ENCODE results near the gene TRIP11.
A peak's percentile ranks its signal among the peaks of the same experiment; 100 is the strongest.
"Not testable (repeated sequence)": the region's sequence is repeated elsewhere in the genome, so short reads cannot be mapped to it uniquely, and the experiment has no call there.

Gene TRIP11

GRCh38 chr14:92039719-92040430 is at the start of gene TRIP11:
TSS of gene TRIP11 (minus strand) at chr14:92040059. CDS start at chr14:92039685, 374 bp downstream.
- H3K4me1 ChIP-seq (ENCODE audit: control insufficient read depth, insufficient read depth, low read length): peaks cover 29% of the 10 kb centered on the region
- peak within 1 kb of the TSS; percentile 98 for H3K9ac ChIP-seq (ENCODE audit: low read length)
- H3K9me3 ChIP-seq (ENCODE audit: control insufficient read depth, low read length): no peaks in the 10 kb centered on the region
- no peaks in the 10 kb centered on the region for H3K36me3 ChIP-seq (ENCODE audit: control insufficient read depth, insufficient read depth, low read length, severe bottlenecking)
- H3K27me3 ChIP-seq (replicated peaks; ENCODE audit: control insufficient read depth, insufficient read depth, low read length): no peaks in the 10 kb centered on the region
- peak; percentile 98 for DNase-seq (ENCODE audit: low read depth)
- H3K4me3 ChIP-seq (ENCODE audit: low read length): peak within 1 kb of the TSS; percentile 95

GRCh38 chr14:92088494-92088893 is 48.6 kb upstream of the TRIP11 start:
- Histone ChIP-seq H3K4me1 (ENCODE audit: control insufficient read depth, insufficient read depth, low read length) (no peaks in the 10 kb centered on the region), H3K36me3 (ENCODE audit: control insufficient read depth, insufficient read depth, low read length, severe bottlenecking) (peaks cover 50% of the 10 kb centered on the region), H3K27me3 (replicated peaks; ENCODE audit: control insufficient read depth, insufficient read depth, low read length) (no peaks in the 10 kb centered on the region), H3K4me3 (ENCODE audit: low read length) (no peak overlapping the region), H3K9ac (ENCODE audit: low read length) (no peak overlapping the region), H3K9me3 (ENCODE audit: control insufficient read depth, low read length) (no peaks in the 10 kb centered on the region)
- no peak for DNase-seq (ENCODE audit: low read depth)

GRCh38 chr14:92074555-92074954 is 34.7 kb upstream of the TRIP11 start:
- H3K9ac ChIP-seq (ENCODE audit: low read length): no peak overlapping the region
- H3K27me3 ChIP-seq (replicated peaks; ENCODE audit: control insufficient read depth, insufficient read depth, low read length): no peaks in the 10 kb centered on the region
- no peak for DNase-seq (ENCODE audit: low read depth)
- H3K4me3 ChIP-seq (ENCODE audit: low read length): no peak overlapping the region
- no peaks in the 10 kb centered on the region for H3K9me3 ChIP-seq (ENCODE audit: control insufficient read depth, low read length)
- H3K36me3 ChIP-seq (ENCODE audit: control insufficient read depth, insufficient read depth, low read length, severe bottlenecking): peaks cover 28% of the 10 kb centered on the region
- peaks cover 14% of the 10 kb centered on the region for H3K4me1 ChIP-seq (ENCODE audit: control insufficient read depth, insufficient read depth, low read length)

- H3K4me1 ChIP-seq (ENCODE audit: control insufficient read depth, insufficient read depth, low read length): no peaks in the 10 kb centered on the region
- H3K9ac ChIP-seq (ENCODE audit: low read length): no peak overlapping the region
- H3K4me3 ChIP-seq (ENCODE audit: low read length): no peak overlapping the region
- no peaks in the 10 kb centered on the region for H3K9me3 ChIP-seq (ENCODE audit: control insufficient read depth, low read length)
- DNase-seq (ENCODE audit: low read depth): no peak
- peaks cover 4% of the 10 kb centered on the region for H3K36me3 ChIP-seq (ENCODE audit: control insufficient read depth, insufficient read depth, low read length, severe bottlenecking)
- H3K27me3 ChIP-seq (replicated peaks; ENCODE audit: control insufficient read depth, insufficient read depth, low read length): no peaks in the 10 kb centered on the region
Observed at GRCh38 chr14:92058006-92058917, 18.4 kb upstream of the TRIP11 start.

GRCh38 chr14:92049781-92050180 is 9.9 kb upstream of the TRIP11 start:
- peaks cover 3% of the 10 kb centered on the region for H3K9me3 ChIP-seq (ENCODE audit: control insufficient read depth, low read length)
- H3K4me1 ChIP-seq (ENCODE audit: control insufficient read depth, insufficient read depth, low read length): no peaks in the 10 kb centered on the region
- H3K36me3 ChIP-seq (ENCODE audit: control insufficient read depth, insufficient read depth, low read length, severe bottlenecking): peaks cover 9% of the 10 kb centered on the region
- DNase-seq (ENCODE audit: low read depth): no peak
- no peak overlapping the region for H3K4me3 ChIP-seq (ENCODE audit: low read length)
- no peaks in the 10 kb centered on the region for H3K27me3 ChIP-seq (replicated peaks; ENCODE audit: control insufficient read depth, insufficient read depth, low read length)
- no peak overlapping the region for H3K9ac ChIP-seq (ENCODE audit: low read length)

- not testable (repeated sequence) for H3K9ac ChIP-seq (ENCODE audit: low read length); H3K4me3 ChIP-seq (ENCODE audit: low read length); H3K36me3 ChIP-seq (ENCODE audit: control insufficient read depth, insufficient read depth, low read length, severe bottlenecking); H3K9me3 ChIP-seq (ENCODE audit: control insufficient read depth, low read length); H3K4me1 ChIP-seq (ENCODE audit: control insufficient read depth, insufficient read depth, low read length); H3K27me3 ChIP-seq (replicated peaks; ENCODE audit: control insufficient read depth, insufficient read depth, low read length); DNase-seq (ENCODE audit: low read depth)
Observed at GRCh38 chr14:92049221-92049620, 9.4 kb upstream of the TRIP11 start.

- not testable (repeated sequence) for H3K36me3 ChIP-seq (ENCODE audit: control insufficient read depth, insufficient read depth, low read length, severe bottlenecking); H3K27me3 ChIP-seq (replicated peaks; ENCODE audit: control insufficient read depth, insufficient read depth, low read length); DNase-seq (ENCODE audit: low read depth); H3K9ac ChIP-seq (ENCODE audit: low read length); H3K4me1 ChIP-seq (ENCODE audit: control insufficient read depth, insufficient read depth, low read length); H3K4me3 ChIP-seq (ENCODE audit: low read length); H3K9me3 ChIP-seq (ENCODE audit: control insufficient read depth, low read length)
Observed at GRCh38 chr14:92045904-92046303, 6.0 kb upstream of the TRIP11 start.

- not testable (repeated sequence) for H3K27me3 ChIP-seq (replicated peaks; ENCODE audit: control insufficient read depth, insufficient read depth, low read length); DNase-seq (ENCODE audit: low read depth); H3K4me3 ChIP-seq (ENCODE audit: low read length); H3K9me3 ChIP-seq (ENCODE audit: control insufficient read depth, low read length); H3K36me3 ChIP-seq (ENCODE audit: control insufficient read depth, insufficient read depth, low read length, severe bottlenecking); H3K9ac ChIP-seq (ENCODE audit: low read length)
- H3K4me1 ChIP-seq (ENCODE audit: control insufficient read depth, insufficient read depth, low read length): peaks cover 22% of the 10 kb centered on the region
Observed at GRCh38 chr14:92041766-92042165, 1.9 kb upstream of the TRIP11 start.

GRCh38 chr14:92041203-92041602 is 1.3 kb upstream of the TRIP11 start:
- H3K4me3 ChIP-seq (ENCODE audit: low read length): peak overlapping the region; percentile 95
- peaks cover 4% of the 10 kb centered on the region for H3K36me3 ChIP-seq (ENCODE audit: control insufficient read depth, insufficient read depth, low read length, severe bottlenecking)

GRCh38 chr14:92040431-92041051 is 682 bp upstream of the TRIP11 start:
- H3K4me3 ChIP-seq (ENCODE audit: low read length): peak overlapping the region; percentile 95
- no peaks in the 10 kb centered on the region for H3K27me3 ChIP-seq (replicated peaks; ENCODE audit: control insufficient read depth, insufficient read depth, low read length)
- peaks cover 29% of the 10 kb centered on the region for H3K4me1 ChIP-seq (ENCODE audit: control insufficient read depth, insufficient read depth, low read length)
- H3K9ac ChIP-seq (ENCODE audit: low read length): peak overlapping the region; percentile 98
- H3K36me3 ChIP-seq (ENCODE audit: control insufficient read depth, insufficient read depth, low read length, severe bottlenecking): no peaks in the 10 kb centered on the region
- DNase-seq (ENCODE audit: low read depth): peak; percentile 50
- H3K9me3 ChIP-seq (ENCODE audit: control insufficient read depth, low read length): no peaks in the 10 kb centered on the region

More at GRCh38 chr14:92041203-92041602, 1.3 kb upstream of the TRIP11 start:
- Histone ChIP-seq H3K9me3 (ENCODE audit: control insufficient read depth, low read length) (no peaks in the 10 kb centered on the region), H3K4me1 (ENCODE audit: control insufficient read depth, insufficient read depth, low read length) (peaks cover 27% of the 10 kb centered on the region), H3K9ac (ENCODE audit: low read length) (peak overlapping the region; percentile 98), H3K27me3 (replicated peaks; ENCODE audit: control insufficient read depth, insufficient read depth, low read length) (no peaks in the 10 kb centered on the region)
- no peak for DNase-seq (ENCODE audit: low read depth)

GRCh38 chr14:92039063-92039718 is 668 bp downstream of the TRIP11 start:
- Histone ChIP-seq H3K4me1 (ENCODE audit: control insufficient read depth, insufficient read depth, low read length) (peaks cover 29% of the 10 kb centered on the region), H3K9me3 (ENCODE audit: control insufficient read depth, low read length) (no peaks in the 10 kb centered on the region)
- DNase-seq (ENCODE audit: low read depth): no peak

More at GRCh38 chr14:92039063-92039718, 668 bp downstream of the TRIP11 start:
- no peaks in the 10 kb centered on the region for H3K36me3 ChIP-seq (ENCODE audit: control insufficient read depth, insufficient read depth, low read length, severe bottlenecking)
- H3K4me3 ChIP-seq (ENCODE audit: low read length): peak overlapping the region; percentile 95
- H3K27me3 ChIP-seq (replicated peaks; ENCODE audit: control insufficient read depth, insufficient read depth, low read length): no peaks in the 10 kb centered on the region
- H3K9ac ChIP-seq (ENCODE audit: low read length): peak overlapping the region; percentile 98

Data from adipocyte (in vitro differentiated cells).